GM19240 (cell line): ENCODE results near the gene LNX1.

Source experiments
- DNase-seq: peaks from one replicate; pipeline ENCODE4 v3.0.0; 2011; ENCODE audit warnings: low spot score; ENCODE audit not compliant: insufficient read length

Gene LNX1

DNA sequence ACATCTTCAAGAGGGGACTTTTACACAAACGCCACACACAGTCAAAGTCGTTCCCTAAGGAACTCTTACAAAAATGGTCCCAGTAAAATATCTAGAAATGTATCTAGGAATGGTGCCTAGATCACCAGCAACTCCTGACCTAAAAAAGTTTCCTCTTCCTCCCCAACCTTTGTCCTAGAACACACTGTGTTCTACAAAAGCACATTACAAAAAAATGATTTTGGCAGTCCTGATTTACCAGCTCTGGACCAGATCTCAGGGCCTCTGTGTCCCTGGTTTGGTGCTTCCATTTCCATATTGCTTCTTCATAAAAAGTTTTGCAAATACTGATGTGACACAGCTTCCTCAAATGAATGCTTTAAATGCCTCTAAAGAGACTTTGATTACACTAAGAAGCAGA is 55.0 kb downstream of the LNX1 start:
- no peak for DNase-seq

DNA sequence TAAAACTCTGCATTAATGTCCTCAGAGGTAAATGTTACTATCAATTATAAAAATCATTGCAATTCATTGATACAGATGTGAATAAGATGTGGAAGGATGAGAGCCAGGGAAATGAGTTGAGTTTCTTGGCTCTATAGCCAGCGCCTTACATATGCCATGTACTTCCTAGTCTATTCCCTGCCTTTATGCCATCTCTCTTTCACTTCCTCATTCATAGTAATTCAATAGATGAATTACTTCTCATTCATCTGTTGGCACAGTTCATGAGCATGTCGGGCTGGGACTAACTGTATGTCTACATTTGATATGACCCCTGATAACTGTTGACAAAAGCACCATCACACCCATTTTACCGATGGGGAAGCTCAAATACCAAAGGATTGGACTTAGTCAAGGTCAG is 55.7 kb downstream of the LNX1 start:
- no peak for DNase-seq

DNA sequence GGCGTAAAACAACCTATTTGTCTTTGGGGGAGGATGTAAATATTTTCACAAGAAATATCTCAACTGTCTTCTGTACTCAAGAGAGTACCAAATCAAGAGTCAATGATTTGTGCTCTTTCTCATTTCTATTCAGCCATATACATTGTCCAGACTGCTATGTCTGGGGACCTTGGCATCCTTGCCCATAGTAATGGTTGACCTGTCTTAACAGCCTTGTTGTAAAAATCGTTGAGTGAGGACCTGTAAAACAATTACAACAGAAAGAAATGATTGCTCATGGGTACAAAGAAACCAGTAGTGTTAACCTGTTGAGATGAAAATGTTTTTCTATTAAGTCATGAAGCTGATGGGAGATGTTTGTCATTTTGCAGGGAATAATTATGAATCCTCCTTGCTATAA is 56.6 kb downstream of the LNX1 start:
- no peak for DNase-seq

DNA sequence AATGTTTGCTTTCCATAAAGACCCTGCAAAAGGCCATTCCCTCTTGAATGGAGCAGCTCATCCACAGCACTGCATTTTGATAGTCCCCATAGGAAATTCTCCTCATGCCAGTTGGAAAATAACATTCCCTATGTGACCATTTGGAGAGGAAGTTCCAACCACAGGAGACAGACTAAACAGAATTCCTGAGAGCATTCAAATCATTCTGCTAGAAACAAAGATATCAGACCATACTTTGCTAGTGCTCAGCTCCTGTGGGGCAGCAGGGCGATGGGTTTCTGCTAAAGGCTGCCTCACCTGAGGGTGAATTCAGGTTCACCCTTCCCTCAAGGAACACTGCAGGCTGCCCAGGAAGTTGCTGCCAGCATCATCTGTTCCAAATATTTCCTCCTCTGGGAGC is 58.8 kb downstream of the LNX1 start:
- no peak for DNase-seq

DNA sequence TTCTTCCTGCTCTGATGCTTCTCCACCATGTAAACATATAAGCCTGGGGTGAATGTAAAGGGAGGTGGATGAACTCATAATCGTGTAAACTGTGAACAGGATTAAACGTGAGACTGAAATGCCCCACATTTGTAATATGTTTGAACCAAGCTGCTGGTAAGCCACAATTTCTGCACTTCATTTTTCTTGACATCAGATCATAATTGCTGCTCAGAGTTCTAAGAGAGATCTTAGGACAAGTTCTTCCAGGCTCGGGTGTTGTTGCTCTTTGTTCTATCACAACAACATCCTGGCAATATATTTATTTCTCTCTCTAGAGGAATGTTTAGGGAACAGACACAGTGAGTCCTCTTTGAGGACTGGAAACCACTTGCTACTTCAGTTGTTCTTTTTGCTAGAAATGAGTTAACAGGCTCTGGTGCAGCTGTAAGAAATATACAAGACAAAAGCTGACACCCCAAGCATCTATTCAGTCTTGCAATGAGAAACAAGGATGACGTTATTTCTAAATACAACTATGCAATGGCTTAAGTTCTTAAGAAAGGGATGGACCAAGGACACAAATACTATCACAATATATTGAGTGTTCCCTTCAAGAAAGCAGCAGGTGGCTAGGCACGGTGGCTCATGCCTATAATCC is 59.6 kb downstream of the LNX1 start:
- no peak for DNase-seq

DNA sequence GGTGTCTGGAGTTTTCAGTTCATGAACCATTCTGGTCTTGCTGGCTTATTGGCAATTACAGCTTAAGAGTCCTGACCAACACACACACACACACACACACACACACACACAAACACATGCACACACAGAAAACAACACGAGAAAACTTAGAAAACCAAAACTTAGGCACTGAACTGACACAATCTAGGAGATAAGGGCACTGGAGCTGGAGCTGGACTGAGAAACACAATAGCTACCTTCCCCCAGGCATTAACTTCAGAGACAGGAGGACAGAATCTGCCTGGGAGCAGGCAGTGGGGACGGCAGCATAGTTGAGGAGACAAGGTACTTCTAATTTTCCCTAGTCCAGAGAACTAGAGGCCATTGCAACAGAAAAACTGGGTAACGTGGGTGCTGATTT is 62.3 kb downstream of the LNX1 start:
- no peak for DNase-seq

DNA sequence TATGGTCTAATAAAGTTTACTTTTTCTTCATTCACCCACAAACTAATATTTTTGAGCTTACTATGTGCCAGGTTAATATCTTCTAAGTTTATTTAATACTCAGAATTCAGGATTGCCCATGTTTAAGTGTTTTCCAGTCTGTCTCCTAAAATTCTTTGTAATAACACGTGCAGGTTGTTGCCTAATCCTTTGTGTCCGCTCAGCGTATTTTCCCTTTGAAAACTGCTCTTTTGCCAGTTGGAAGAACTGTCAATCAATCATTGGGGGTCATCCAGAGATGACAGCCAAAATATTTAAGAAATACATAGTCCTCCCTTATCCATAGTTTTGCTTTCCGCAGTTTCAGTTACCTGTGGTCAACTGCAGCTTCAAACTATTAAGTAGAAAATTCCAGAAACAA is 63.4 kb downstream of the LNX1 start:
- no peak for DNase-seq

DNA sequence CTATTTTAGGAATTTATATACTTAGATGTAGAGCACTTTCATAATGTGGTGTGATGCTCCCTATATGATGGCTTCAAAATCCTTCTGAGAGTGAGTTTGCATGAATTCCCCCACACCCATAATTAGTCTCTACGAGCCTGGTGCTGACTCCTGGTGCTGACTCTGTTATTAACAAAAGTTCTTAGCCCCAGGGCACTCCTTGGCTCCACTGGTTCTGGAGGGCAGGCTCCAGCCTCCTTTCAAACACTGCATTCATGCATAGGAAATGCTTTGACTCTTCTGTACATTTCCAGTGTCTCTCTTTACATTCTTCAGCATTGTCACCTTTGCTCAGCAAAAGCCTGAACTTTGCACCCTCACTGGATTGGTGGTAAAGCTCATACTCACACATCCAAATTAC is 64.0 kb downstream of the LNX1 start:
- no peak for DNase-seq

DNA sequence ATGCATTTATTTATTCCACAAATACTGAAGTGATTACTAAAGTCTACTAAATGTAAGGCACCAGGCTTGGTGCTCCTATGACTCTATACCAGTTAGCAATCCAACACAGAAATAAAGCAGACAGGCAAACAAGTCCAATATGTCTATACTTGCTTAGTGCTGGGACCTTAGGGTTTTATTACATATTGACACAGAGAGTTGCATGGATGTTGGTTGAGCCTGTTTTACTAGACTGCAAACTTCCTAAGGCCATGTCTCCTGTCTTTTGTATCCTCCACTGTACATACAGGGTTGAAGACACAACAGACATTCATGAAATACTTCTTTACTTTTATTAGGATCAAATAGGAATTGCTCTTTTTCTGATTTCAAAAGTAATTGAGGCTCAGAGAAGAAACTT is 69.0 kb downstream of the LNX1 start:
- DNase-seq = no peak

DNA sequence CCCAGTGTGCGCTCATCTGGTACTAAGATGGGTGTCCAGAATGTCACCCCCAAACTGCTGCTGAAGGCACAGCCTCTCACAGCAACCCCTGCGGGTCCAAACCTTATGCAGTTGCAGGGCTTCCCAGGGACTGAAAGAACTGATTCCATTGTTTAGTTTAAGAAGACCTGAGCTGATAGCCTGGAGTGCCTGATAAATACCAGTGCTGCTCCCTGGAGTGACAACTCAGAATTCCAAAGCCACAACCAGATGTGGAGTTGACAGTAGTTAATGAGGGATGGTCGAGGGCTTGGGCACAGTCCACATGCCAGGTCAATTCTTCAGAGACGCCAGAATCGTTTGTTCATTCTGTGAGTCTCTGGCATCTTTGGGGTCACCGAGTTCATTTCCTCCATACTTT is 71.2 kb downstream of the LNX1 start:
- no peak for DNase-seq

DNA sequence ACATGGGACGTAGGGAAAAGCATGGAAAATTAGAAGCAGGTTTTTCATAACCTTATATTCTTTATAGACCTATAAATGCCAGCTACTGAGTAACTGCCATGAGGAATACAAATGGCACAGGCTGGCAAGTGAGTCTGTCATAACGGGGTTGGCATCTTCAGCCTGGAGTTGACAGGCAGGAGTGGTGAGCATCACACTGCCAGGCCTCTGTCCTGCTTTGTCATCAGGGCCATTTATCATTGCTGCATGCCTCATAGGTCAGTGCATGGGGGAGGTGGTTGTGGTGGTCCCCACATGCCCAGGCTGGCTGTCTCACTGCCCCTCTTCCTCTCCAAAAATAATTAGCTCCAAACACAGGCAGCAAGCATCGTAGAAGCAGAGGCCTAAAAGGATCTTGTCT is 72.5 kb downstream of the LNX1 start:
- no peak for DNase-seq

DNA sequence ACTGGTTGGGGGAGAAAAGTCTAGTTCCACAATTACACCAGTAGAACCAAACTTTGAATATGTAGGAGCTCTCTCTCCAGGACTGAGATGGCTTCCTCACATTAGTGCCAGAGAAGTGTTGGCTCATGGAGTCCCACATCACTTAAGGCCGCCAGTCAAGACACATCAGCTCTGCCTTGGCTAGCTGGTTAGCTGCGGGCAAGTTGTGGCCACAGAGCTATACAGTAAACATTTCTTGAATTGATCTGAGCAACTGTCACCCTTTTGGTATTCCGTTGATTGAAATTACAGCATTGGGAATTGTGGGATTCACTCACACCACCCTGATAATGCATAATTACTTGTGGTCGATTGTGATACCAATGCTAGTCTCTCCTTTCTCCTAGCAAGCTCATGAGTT is 76.2 kb downstream of the LNX1 start:
- DNase-seq = no peak

DNA sequence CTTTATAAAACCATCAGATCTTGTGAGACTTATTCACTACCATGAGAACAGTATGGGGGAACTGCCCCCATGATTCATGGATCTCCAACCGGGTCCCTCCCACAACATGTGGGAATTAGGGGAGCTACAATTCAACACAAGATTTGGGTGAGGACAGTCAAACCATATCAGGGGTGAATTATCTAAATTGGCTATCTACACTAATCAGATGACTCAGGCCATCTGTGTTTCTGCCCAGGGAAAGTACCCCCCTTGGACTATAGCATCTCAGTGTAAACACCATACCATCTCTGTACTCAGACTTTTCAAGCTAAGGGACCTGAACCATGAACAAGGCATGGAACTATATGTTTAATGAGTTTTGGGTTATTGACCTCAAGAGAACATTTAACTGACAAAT is 76.8 kb downstream of the LNX1 start:
- no peak for DNase-seq

DNA sequence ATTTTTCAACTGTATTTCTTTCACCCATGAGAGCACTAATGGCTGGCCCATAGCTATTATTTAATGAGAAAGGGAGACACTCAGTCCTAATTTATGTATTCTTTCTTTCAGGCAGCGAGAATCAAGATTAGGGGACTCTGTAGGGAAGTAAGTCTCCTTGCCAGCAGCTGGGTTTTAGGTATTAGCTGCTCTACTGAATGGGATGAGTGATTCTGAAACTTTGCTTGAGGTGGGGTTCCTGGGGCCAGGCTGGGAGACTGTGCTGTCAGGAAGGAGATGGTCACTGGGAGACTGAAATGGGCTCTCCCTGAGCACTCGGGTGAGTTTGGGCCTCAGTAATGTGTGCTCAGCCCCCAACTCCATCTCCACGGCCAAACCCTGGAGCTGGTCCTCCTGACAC is 78.7 kb downstream of the LNX1 start:
- no peak for DNase-seq

DNA sequence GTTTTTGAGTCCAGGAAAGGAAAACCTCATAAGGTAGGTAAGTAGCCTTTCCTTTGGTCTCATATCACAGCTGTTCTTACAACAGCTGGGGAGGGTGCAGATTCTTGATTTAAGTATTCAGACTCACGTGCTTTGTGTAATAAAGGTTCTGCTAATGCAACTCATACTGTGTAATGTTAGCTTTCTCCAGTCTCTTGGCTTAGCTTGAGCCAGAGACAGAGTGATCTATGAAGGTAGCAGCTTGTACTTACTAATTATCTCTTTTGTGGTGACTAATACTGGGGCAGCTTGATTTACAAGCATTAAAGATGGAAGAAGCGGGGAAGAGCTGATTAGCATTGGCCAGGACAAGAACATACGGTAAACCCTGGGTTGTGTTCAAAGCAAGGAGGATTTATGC is 80.3 kb downstream of the LNX1 start:
- no peak for DNase-seq

DNA sequence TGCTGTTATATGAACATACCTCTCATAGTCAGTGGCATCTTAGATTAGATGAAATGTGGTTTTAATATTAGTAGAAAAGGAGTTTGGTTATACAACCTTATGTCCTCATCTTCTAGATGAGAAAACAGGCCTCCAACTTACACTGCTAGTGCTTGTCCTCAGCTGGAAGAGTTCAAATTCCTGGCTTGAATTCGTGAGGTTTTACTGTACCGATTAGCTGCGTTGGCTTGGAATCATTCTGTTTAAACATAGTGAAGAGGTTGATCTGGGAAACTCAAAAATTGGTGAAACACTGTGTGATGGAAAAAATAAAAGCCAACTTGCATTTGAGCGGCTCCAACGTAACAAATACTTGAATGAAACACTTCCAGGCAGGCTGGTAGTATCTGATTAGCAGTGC is 81.0 kb downstream of the LNX1 start:
- no peak for DNase-seq

DNA sequence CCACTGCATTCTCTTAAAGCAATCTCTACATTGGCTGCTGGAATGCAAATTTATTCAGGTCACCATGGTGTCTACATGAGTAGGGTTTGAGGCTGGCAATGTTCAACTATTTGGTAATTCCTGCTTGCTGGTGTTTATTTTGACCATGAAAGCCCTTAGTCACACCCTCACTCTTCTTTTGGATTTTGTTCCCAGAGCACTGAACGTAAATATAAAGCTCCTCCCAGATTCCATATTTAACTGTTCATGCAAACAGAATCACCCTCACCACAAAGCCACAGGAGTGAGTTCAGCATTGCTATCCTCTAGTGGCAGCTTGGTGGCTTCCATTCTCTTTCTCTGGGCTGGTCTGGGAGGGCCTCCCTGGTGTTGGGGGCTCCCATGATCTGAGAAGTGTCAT is 82.8 kb downstream of the LNX1 start:
- no peak for DNase-seq

DNA sequence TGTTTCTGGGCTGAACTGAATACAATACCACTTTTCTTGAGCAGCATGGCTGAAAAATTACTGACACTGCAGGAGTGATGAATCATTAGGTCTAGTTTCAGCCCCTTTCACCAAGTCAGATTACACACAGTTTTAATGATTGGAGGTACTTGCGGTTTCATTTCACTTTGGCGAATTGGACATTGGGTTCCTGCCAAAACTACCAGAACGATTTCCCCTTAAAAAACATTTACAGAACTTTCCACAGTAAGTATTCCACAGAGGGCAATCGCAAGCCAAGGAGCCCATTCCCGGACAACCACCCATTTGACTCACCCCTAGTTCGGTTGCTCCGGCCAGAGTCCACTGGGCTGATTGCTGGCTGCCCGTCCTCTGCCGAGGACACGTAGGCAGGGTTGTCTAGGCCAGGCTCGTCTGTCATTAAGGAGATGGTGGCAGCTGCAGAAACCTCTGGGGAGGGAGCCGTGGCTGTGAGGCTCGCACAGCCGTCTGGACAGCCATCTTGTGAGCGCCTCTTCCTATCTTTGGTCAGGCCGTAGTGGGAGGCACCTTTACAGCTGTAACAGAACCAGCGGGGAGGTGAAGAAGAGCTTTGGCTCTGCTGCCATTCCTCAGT is 83.5 kb downstream of the LNX1 start:
- no peak for DNase-seq

DNA sequence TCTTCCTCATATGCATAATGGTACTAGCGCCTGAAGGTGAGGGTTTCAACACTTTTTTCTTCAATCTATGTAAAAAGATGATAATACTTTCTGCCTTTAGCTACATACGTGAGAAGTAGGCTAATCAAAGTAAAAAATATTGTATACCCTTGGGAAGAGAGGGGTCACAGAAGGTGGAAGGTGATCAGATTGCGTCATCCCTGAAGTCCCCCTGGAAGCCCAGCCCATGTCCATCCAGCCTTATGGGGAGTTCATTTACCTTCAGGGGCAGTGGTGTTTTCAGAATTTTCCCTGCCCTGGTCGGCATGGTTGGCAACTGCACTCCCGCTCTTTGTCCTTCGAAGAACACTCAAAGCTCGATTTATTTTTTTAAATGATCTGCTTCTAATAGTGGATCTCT is 84.2 kb downstream of the LNX1 start:
- DNase-seq = no peak

DNA sequence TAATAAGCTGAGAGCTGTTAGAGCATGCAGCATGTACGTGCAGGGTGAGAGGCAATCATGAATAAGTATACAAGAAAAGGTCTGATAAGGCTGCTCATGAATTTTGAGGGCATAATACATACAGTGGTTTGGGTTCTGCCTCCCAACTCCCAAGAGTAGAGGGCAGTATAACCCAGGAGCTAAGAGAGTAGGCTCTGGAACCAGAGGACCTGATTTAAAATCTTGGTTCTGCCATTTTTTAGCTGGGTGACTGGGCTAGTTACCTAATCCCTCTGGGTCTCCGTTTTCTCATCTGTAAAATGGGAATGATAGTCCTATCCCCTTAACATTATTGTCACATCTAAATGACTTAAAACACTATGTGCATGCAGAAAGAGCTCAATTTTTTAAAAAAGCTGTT is 85.3 kb downstream of the LNX1 start:
- DNase-seq = no peak

DNA sequence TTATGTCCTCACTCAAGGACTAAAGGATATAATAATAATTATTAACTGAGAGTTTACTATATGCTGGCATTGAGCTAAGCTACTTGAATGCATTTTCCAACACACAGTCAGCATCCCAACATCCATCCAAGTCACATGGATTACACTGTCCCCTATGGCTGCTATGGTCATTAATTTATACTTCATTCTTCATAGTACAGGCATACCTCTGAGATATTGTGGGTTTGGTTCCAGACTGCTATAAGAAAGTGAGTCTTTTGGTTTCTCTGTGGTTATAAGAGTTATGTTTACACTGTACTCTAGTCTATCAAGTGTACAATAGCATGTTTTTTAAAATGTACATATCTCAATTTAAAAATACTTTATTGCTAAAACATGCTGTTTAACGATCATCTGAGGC is 89.2 kb downstream of the LNX1 start:
- DNase-seq = no peak

DNA sequence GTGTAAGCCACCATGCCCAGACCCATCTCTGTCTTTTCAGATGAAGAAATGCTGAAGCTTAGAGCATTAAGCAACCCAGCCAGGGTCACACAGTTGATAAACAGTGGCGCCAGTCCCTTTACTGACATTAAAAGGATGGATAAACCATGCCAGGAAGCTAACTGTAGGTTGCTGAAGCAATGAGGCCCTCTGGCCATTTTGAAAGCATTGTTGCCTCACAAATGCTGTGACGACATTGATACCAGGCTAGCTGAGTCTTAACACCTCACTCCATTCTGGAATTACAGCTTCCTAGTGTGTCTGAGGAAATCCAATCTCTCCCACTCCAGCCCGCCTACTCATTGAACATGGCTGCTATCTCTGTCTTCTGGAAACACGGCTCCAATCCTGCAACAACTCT is 89.7 kb downstream of the LNX1 start:
- no peak for DNase-seq

DNA sequence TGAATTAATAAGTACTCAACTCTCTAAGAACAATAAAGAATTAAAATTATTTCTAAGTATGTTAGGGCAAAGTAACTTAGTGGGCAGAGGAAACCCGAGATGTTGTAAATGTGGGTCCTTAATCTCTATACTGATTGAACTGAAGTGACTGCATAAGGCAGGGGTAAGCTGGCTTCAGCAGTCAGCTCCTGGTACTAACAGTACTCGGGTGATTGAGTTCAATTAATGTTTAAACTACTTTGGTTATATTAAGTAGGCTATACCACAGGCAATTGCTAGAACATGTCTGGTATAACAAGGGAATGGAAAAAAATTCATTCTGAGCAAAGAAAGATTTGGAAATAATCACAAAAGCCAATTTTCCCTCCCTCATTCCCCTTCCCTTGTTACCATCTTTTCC is 90.7 kb downstream of the LNX1 start:
- DNase-seq = no peak

DNA sequence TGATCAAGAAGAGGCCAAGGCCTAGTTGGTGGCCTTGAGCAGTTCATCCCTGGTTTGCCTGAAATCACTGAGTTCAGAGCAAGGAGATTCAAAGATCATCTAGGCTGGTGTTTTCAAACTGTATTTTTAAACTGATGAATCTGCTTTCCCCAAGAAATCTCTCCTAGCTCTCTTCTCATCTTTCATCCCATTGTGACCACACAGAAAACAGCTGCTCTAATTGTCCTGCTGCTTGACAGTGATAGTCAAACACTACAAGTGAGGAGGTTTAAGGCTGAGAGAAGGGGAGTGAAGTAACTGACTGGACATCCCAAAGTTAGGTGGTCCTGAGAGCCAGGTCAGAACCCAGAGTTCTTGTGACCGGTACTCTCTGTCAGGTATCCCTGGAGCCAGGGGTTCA is 91.5 kb downstream of the LNX1 start:
- DNase-seq = no peak
